GM21528 (cell line): ENCODE data around the gene KRT80.

Source experiments
- ATAC-seq: cut with Tn5 transposase; IDR thresholded peaks from one replicate; pipeline ENCODE4 v1.9.1; 2021; ENCODE audit warnings: mild to moderate bottlenecking, moderate library complexity; ENCODE audit not compliant: unreplicated experiment, low FRiP score

The KRT80 gene

DNA sequence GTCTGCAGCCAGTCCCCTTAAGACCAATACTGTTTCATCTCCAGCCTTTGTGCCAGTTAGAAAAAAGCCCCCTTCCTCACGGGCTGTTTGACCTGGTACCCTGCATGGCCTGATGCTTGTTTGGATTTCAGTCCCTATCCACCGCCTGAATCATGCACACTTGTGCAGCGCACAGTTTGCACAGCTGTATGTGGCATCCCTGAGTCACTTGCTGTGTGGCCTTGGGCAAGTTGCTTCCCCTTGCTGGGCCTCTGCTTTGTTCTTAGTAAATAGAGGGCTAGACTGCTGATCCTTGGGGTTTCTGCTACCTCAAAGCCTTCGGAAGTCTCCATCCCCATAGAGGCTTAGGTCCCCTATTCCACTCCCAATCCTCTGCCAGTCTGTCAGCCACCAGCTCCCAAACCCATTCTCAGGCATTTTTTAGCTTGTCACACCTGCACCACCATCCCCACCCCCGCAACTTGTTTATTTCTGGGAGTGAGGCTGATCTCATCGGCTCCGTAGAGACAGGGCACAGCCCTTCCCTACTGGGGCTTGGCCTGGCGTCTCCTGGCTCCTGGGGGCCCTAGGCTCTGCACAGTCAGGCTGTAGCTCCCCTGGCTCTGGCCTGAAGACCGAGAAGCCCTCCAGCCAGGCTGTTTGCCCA is 8.8 kb downstream of the KRT80 start:
- no peak for ATAC-seq

- ATAC-seq = no peak
These were observed 9.4 kb downstream of the KRT80 start for GRCh38 chr12:52182384-52182783.

DNA sequence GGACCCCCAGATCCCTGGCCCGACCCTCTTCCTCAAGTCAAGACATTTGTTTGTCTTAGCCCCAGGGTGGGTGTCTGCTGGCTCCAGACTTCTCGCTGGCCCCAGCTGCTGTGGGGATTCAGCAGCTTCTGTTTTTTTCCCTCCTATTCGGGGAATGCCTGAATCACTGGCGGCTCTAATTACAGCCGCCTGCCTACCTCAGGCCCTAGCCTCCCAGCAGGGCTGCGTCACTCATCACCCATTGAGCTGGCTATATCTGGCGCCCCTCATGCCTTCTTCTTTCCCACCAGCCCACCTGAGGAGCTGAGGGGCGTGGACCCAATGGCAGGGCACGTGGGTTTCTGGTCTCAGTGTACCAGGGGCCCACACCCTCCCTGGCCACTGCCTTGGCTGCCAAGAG is 10.1 kb downstream of the KRT80 start:
- ATAC-seq = no peak

DNA sequence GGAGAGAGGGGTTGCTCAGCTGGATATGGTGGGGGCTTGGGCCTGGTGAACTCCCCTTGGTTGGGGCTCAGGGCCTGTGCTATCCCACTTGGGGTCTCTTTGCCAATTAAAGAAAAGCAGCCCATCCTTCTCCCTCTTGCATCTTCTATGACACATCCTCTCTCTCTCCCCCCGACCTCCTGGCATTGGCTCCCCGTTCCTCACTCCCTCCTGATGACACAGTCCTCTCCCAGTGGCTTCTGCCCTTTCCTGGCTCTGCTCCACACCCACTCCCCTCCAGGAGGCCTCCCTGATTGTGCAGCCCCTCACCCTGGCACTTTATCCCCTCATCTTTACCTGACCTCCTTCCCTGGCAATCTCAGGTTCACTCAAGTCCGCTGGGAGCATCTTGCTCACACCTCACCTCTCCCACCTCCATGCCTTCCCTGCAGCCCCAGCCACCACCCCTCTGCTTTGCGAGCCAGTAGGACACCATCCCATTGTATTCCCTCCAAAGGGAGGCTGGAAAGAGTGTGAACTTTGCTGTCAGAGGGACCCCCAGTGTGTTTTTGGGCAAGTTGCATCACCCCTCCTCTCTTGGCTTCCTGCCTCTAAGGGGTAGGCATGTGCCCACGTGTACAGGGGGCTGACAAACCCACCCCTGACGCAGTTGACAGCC is 10.7 kb downstream of the KRT80 start:
- ATAC-seq = no peak

DNA sequence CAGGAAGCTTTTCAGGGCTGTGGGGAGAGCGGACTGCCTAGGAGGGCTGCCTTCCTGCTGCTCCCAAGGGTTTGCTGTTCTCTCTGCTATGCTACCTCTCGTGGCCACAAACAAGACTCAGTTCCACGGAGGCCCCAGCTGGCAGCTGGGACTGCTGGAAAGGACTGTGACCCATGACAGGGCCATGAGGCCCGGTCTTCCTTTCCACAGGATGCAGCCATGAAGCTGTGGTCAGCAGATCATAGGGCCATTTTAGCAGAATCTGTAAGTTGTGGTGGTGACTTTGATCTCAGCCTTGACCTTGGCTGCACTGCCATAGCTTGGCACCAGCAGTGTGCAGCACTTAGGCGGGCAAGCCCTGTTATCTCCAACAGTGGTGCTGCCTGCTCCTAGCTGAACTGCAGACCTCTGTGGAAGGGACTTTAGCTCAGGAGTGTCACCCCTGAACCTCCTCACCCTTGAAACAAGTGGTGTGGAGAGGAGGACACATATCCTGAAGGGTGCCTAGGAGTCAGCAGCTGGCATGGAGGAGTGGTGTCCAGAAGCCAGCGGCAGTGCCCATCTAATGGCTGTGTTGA is 12.3 kb downstream of the KRT80 start:
- ATAC-seq = no peak

GRCh38 chr12:52178984-52179383 is 12.8 kb downstream of the KRT80 start:
- ATAC-seq = no peak

- ATAC-seq = no peak
These were observed 13.4 kb downstream of the KRT80 start for GRCh38 chr12:52178443-52178842.

GRCh38 chr12:52175371-52176350 is 16.2 kb downstream of the KRT80 start:
- ATAC-seq = no peak

DNA sequence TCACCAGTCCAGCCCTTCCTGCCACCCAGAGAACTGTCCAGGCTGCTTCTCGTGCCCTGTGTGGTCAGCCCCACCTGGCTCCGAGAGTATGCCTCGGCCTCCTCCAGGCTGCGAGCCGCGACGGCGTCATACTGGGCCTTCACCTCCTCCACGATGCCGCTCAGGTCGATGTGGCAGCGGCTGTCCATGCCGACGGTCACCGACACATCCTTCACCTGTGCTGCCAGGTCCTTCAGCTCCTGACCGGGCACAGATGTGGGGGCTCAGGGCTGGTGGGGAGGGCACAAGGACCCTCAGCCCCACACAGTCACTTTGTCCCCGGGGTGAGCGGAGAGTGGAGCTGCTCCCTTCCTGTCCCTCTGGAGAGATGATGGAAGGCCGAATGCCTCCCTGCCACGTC is 18.3 kb downstream of the KRT80 start:
- no peak for ATAC-seq

GRCh38 chr12:52172956-52173355 is 18.9 kb downstream of the KRT80 start:
- ATAC-seq = no peak

GRCh38 chr12:52171950-52172512 is 19.8 kb downstream of the KRT80 start:
- ATAC-seq = no peak

DNA sequence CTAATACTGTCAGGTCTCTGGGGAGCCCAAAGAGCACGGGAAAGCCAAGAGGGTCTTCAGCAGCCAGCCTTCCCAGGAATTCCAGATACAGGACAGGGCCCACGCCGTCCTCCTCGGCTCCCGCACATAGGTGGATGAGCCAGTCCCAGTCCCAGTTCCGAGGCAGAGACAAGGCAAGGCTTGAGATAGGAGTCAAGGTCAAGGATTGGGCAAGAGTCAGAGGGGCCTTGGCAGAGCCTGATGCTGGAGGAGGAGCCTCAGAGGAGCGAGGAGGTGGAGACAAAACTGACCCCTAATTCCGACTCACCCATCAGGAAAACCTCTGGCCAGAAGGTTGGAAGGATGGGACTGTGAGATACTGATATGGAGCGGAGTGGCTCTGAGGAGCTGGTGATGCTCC is 21.0 kb downstream of the KRT80 start:
- ATAC-seq = no peak

DNA sequence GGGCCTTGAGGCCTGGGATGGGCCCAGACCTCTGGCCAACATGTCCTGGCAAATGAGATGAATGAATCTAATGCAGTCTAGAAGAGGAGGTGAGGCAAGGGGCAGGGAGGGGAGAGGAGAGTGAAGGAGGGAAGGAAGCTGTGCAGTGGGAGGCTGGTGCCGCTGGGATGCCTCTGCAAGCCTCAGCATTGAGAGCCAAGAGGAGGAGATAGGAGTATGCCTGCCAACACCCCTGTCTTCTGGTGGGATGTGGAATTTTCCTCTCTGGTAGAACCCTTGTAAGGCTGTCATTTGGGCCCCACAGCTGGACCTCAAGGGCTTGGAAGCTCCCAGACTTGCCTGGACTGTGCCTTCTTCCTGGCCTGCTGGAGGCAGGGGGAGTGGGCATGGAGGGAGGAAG is 21.9 kb downstream of the KRT80 start:
- ATAC-seq = no peak

DNA sequence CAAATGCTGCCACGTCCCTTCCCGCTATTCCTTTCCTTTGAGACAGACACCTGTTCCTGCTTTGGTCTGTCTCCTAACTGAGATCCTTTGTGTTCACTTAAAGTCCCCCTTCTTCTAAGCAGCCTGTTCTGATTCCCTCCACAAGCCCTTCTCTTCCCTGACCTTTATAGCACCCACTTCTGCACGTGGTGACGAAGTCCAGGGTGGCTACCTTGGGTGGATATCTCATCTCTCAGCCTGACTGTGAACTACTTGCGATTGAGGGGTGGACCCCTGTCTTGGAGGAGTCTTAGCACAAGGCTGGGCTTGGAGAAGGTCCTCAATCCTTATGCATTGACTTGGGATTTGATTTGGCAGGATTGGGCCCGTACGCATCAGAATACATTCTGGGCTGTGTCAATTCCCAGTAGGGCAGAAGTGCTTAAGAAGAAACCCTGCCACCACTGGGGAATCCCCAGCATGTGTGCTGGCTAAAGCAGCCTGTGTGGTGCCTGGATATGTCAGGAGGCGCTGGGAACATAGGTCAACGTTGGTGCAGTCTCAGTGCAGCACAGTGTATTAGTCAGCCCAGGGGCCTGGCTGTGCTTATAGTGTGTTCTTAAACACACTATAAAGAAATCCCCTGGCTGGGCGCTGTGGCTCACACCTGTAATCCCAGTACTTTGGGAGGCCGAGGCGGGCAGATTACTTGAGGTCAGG is 23.6 kb downstream of the KRT80 start:
- no peak for ATAC-seq

GRCh38 chr12:52167526-52167925 is 24.3 kb downstream of the KRT80 start:
- no peak for ATAC-seq

DNA sequence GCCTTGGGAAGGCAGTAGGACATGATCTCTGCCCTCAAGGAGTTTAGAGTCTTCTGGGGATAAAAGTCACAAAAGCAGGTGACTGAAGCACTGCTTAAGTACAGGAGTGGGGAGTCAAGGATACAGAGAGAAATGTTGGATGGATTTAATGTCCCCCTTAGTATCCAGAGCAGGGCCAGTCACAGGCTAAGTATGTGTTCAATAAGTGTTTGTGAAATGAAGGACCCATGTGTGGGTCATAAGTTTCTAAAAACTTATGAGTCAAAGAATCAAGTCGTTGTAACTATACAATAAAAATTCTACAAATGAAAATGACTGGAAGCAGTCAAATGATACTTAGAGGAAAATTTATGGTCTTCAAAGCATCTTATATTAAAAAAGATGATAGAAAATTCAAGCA is 25.1 kb downstream of the KRT80 start:
- ATAC-seq = no peak

GRCh38 chr12:52165096-52165855 is 26.5 kb downstream of the KRT80 start:
- ATAC-seq = no peak

DNA sequence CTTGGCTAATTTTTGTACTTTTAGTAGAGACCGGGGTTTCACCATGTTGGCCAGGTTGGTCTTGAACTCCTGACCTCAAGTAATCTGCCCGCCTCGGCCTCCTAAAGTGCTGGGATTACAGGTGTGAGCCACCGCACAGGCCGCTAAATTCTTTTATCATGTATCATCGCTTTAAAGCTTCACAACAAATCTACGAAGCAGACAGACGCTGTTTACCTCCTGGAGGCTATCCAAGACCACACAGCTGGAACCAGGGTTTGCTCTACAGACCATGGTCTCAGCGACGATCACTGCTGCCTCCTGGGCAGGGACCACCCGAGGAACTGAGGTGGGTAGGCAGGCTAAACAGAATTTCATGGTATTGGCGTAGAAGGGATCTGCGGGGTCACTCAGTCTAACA is 27.2 kb downstream of the KRT80 start:
- no peak for ATAC-seq

GRCh38 chr12:52162981-52163380 is 28.8 kb downstream of the KRT80 start:
- ATAC-seq = no peak
